Sigmoid colon (tissue), 7 donors: ENCODE data around the gene DENND6B. TPM values are rescaled to one million over a fixed set of nuclear protein-coding genes. Genes with fewer than 3 reads are reported as not detected.

Experiments used
- DNase-seq: peaks from one replicate; pipeline ENCODE4 v3.0.0-alpha.2; 2019
- H3K27ac ChIP-seq, 4 donors: fragments of 200-600 bp; sonication (generic); one replicate each; pipeline ENCODE4 v1.5.1; 2016 to 2019; ENCODE audit warnings: mild to moderate bottlenecking in 1 of 4
- H3K27me3 ChIP-seq, 3 donors: fragments of 200-600 bp; sonication (generic); one replicate each; pipeline ENCODE4 v1.5.1; 2019; ENCODE audit warnings: mild to moderate bottlenecking in 1 of 3
- H3K36me3 ChIP-seq, 4 donors: fragments of 200-600 bp; sonication (generic); one replicate each; pipeline ENCODE4 v1.5.1; 2016 to 2019
- H3K4me1 ChIP-seq, 4 donors: fragments of 200-600 bp; sonication (generic); one replicate each; pipeline ENCODE4 v1.5.1; 2017 to 2019
- H3K4me3 ChIP-seq, 4 donors: fragments of 200-600 bp; sonication (generic); one replicate each; pipeline ENCODE4 v1.5.1; 2017 to 2019; ENCODE audit warnings: mild to moderate bottlenecking in 2 of 4, moderate library complexity in 1 of 4
- H3K9me3 ChIP-seq, 4 donors: fragments of 200-600 bp in 3 of 4; sonication (generic) in 3 of 4; one replicate each; pipeline versions ENCODE4 v1.5.1 to v1.6.1; 2013 to 2019
- CTCF ChIP-seq, 4 experiments: fragments of 450-650 bp in 3 of 4; fragments of 200-600 bp in 1 of 4; IDR thresholded peaks; one replicate each; pipeline ENCODE4 v1.5.1; 2016 to 2019; ENCODE audit warnings: antibody characterized with exemption in 4 of 4, mild to moderate bottlenecking in 3 of 4, moderate library complexity in 2 of 4
- EP300 ChIP-seq, 4 donors: sonication (generic); formaldehyde crosslinking; IDR thresholded peaks; one replicate each; pipeline ENCODE4 v1.6.1; 2017; ENCODE audit warnings: antibody characterized with exemption in 4 of 4
- POLR2A ChIP-seq, 2 donors: fragments of 450-650 bp; IDR thresholded peaks; one replicate each; pipeline ENCODE4 v1.6.1; 2016; ENCODE audit warnings: antibody characterized with exemption in 2 of 2, mild to moderate bottlenecking in 2 of 2, moderate library complexity in 2 of 2
- POLR2AphosphoS5 ChIP-seq, 4 donors: sonication (generic); formaldehyde crosslinking; IDR thresholded peaks; one replicate each; pipeline ENCODE4 v1.6.1; 2017; ENCODE audit warnings: antibody characterized with exemption in 4 of 4
- WGBS, 2 donors: extraction: QIAGEN DNeasy Blood & Tissue Kit; methylation state at CpG; one replicate each; pipeline ENCODE4 v1.1.7; 2013; 5-methylcytosine and 5-hydroxymethylcytosine counted together
- intact Hi-C: fragments of 100-400 bp; cut with DNase I; formaldehyde crosslinking; loops from one replicate; pipeline ENCODE4 v1.15.1; 2023
- polyA plus RNA-seq, 3 donors: library from polyadenylated mRNA; stranded (reverse); fragments of 200-250 nt; gene quantifications; one replicate each; pipeline ENCODE4 v1.2.3, GENCODE V29; 2013
- total RNA-seq, 4 donors: library from RNA; depleted of rRNA; stranded (reverse); fragments of >200 nt; gene quantifications; one replicate each; pipeline ENCODE4 v1.1.0, GENCODE V29; 2016
- donor health status: healthy with polysubstance abuse.
- donor health status: Bipolar disorder and iron deficiency.
- donor health status: healthy.

Gene DENND6B
- total and polyA plus RNA-seq, 7 donors: 0.69 to 7.2 (median 2.3) TPM

DNA sequence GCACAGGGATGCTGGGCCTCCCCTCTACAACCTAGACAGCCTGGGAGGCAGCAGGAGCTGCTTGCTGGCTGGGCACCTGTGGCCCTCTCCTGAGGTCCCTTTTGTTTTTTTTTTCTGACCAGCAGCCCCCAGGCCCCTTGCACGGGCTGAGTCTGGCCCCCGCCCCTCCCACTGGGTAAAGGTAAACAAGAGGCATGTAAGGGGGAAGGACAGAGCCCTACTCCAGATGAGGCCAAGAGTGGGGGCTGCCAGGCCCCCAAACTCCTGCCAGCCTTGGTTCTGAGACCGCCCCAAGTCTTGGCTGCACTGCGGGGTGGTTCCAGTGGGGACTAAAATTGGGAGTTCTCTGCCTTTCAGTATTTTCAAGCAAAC is 28.6 kb downstream of the DENND6B start:
- Histone ChIP-seq H3K27ac (peak overlapping the region in 3 of 4 donors; percentile 33 to 96 (median 91)), H3K4me1 (peaks cover 0 to 92% (median 86%) of the 10 kb centered on the region in 4 donors), H3K27me3 (no peaks in the 10 kb centered on the region), H3K9me3 (no peaks in the 10 kb centered on the region), H3K36me3 (no peaks in the 10 kb centered on the region), H3K4me3 (no peak overlapping the region)
- intact Hi-C loops: no loop called here
- 71 to 81% methylated on average over 4 of the region's 4 CpGs for WGBS, 2 donors
- DNase-seq: no peak
- no peak for TF ChIP-seq EP300 (IDR thresholded peaks at IDR 0.05)

- no peak for TF ChIP-seq EP300 (IDR thresholded peaks at IDR 0.05)
- TF ChIP-seq CTCF (IDR thresholded peaks at IDR 0.05): no peak
- no peak for TF ChIP-seq POLR2AphosphoS5 (IDR thresholded peaks at IDR 0.05)
- no peak for TF ChIP-seq POLR2A (IDR thresholded peaks at IDR 0.05)
- 89 to 92% methylated on average over 20 of the region's 20 CpGs for WGBS, 2 donors
- Histone ChIP-seq H3K27ac (peak overlapping the region in 3 of 4 donors; percentile 14 to 96 (median 43)), H3K4me3 (no peak overlapping the region), H3K4me1 (peaks cover 0 to 92% (median 86%) of the 10 kb centered on the region in 4 donors), H3K9me3 (no peaks in the 10 kb centered on the region), H3K27me3 (no peaks in the 10 kb centered on the region), H3K36me3 (no peaks in the 10 kb centered on the region)
- intact Hi-C loops: no loop called here
- DNase-seq: no peak
These were observed 29.1 kb downstream of the DENND6B start for GRCh38 chr22:50297510-50298265.

- TF ChIP-seq EP300 (IDR thresholded peaks at IDR 0.05): no peak
- TF ChIP-seq CTCF (IDR thresholded peaks at IDR 0.05): no peak
- no peak for TF ChIP-seq POLR2A (IDR thresholded peaks at IDR 0.05)
- no peak for TF ChIP-seq POLR2AphosphoS5 (IDR thresholded peaks at IDR 0.05)
- H3K9me3 ChIP-seq: no peaks in the 10 kb centered on the region
- DNase-seq: no peak
- intact Hi-C loops: no loop called here
- no peak overlapping the region for H3K4me3 ChIP-seq
- H3K36me3 ChIP-seq: no peaks in the 10 kb centered on the region
- 74 to 81% methylated on average over 29 of the region's 29 CpGs for WGBS, 2 donors
- peak overlapping the region in 3 of 4 donors; percentile 14 to 96 (median 43) for H3K27ac ChIP-seq
- no peaks in the 10 kb centered on the region for H3K27me3 ChIP-seq
- peaks cover 0 to 92% (median 84%) of the 10 kb centered on the region in 4 donors for H3K4me1 ChIP-seq
These were observed 29.9 kb downstream of the DENND6B start for GRCh38 chr22:50296658-50297490.

DNA sequence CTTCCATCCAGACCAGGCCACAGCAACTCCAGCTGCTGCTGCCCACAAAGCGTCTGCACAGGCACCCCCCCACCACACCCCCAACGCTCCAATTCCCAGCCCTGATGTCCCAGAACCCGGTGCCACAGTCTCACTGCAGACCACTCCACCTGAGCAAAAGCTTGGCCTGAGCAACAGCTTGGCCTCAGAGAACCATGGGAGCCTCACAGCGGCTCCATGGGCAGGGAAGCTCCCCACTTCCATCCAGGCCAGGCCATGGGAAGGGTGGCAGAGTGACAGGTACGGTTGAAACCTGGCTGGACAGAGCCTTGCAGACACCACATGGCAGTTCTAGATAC is 32.5 kb downstream of the DENND6B start:
- H3K27me3 ChIP-seq: no peaks in the 10 kb centered on the region
- H3K27ac ChIP-seq: peak overlapping the region; percentile 80 to 86 (median 84)
- TF ChIP-seq POLR2A (IDR thresholded peaks at IDR 0.05) (no peak), EP300 (IDR thresholded peaks at IDR 0.05) (no peak), POLR2AphosphoS5 (IDR thresholded peaks at IDR 0.05) (no peak), CTCF (IDR thresholded peaks at IDR 0.05) (no peak)
- peaks cover 0 to 71% (median 60%) of the 10 kb centered on the region in 4 donors for H3K4me1 ChIP-seq
- peaks cover 4 to 18% (median 13%) of the 10 kb centered on the region in 4 donors for H3K36me3 ChIP-seq
- no peak for DNase-seq
- intact Hi-C loops: loop anchor here (5.0 kb wide), 1 partner anchor 33 kb away; the partner anchor contains the start of gene DENND6B
- WGBS, 2 donors: 22 to 37% methylated on average over 5 of the region's 5 CpGs
- H3K4me3 ChIP-seq: no peak overlapping the region
- H3K9me3 ChIP-seq: no peaks in the 10 kb centered on the region
